GM19397 (cell line): ENCODE measurements around the gene THEMIS2.
"Not testable (repeated sequence)": the region's sequence is repeated elsewhere in the genome, so short reads cannot be mapped to it uniquely, and the experiment has no call there.

Experiments
- ATAC-seq: cut with Tn5 transposase; IDR thresholded peaks from one replicate; pipeline ENCODE4 v1.9.1; 2021; ENCODE audit warnings: mild to moderate bottlenecking, moderate library complexity; ENCODE audit not compliant: unreplicated experiment

The THEMIS2 gene

DNA sequence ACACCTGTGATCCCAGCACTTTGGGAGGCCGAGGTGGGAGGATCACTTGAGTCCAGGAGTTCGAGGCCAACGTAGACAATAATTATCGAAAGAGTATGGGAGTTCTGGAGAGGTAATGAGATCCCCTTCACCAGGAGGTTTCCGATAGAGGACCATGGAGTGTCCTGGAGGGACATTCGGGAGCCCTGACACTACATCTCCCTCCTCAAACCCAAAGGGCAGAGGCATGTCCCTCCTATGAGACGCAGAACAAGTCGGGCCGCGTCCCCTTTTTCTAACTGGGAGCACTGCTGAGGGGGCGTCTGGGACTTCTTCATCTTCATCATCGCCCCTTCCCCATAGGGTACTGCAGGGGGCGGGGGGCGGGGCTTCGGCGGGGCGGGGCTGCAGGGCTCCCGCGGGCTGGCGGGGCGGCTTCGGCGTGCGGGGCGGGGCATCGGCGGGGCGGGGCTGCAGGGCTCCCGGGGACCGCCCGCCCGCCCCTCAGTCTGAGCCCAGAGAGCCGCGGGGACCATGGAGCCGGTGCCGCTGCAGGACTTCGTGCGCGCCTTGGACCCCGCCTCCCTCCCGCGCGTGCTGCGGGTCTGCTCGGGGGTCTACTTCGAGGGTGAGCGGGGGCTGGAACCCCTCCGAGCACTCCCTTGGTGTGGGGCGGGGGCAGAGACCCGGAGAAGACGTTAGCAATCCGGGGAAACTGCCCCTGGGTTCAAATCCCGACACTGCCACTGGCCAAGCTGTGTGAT, at the start of gene THEMIS2:
Gene THEMIS2 (plus strand): TSS at position 486 of the 743 bp plus-strand sequence. CDS start 28 bp downstream, at position 514.
- peak; percentile 38 for ATAC-seq

DNA sequence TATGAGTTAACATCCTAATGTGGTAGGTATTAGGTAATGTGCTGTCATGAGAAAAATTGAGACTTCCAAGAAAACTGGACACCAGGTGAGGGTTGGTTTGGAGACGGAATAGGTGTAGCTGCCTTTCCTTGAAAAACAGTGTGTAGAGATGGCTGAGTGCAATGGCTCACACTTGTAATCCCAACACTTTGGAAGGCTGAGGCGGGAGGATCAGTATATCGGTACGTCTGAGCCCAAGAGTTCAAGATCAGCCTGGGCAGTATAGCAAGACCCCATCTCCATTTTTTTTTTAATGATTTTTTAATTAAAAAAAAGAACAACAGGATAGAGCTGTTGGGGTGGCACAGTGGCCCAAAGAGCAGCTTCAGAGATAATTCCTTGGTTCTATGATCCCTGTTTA, 48.6 kb upstream of the THEMIS2 start:
- ATAC-seq = no peak

DNA sequence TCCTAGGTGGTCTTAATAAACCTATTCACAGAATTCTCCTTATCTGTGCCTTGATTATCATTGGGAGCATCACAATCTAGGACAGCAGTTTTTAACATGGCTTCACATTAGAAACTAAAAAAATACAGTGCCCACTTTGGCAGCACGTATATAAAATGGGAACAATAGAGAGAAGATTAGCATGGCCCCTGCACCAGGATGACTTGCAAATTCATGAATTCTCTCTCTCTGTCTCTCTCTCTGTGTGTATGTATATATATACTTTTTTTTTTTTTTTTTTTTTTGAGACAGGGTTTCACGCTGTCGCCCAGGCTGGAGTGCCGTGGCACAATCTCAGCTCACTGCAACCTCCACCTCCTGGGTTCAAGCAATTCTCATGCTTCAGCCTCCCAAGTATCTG, 47.9 kb upstream of the THEMIS2 start:
- ATAC-seq = no peak

DNA sequence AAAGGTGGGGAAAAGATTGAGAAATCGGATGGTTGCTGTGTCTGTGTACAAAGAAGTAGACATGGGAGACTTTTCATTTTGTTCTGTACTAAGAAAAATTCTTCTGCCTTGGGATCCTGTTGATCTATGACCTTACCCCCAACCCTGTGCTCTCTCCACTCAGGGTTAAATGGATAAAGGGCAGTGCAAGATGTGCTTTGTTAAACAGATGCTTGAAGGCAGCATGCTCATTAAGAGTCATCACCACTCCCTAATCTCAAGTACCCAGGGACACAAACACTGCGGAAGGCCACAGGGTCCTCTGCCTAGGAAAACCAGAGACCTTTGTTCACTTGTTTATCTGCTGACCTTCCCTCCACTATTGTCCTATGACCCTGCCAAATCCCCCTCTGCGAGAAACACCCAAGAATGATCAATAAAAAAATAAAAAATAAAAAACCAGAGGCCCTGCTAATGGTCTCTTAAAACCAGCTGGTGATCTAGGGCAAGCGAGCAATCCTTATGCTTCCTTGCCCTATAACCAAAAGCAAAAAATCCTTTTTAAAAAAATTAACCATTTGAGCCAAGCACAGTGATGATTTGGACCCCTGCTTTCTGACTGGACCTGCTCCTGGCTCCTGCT, 42.9 kb upstream of the THEMIS2 start:
- ATAC-seq = not testable (repeated sequence)

DNA sequence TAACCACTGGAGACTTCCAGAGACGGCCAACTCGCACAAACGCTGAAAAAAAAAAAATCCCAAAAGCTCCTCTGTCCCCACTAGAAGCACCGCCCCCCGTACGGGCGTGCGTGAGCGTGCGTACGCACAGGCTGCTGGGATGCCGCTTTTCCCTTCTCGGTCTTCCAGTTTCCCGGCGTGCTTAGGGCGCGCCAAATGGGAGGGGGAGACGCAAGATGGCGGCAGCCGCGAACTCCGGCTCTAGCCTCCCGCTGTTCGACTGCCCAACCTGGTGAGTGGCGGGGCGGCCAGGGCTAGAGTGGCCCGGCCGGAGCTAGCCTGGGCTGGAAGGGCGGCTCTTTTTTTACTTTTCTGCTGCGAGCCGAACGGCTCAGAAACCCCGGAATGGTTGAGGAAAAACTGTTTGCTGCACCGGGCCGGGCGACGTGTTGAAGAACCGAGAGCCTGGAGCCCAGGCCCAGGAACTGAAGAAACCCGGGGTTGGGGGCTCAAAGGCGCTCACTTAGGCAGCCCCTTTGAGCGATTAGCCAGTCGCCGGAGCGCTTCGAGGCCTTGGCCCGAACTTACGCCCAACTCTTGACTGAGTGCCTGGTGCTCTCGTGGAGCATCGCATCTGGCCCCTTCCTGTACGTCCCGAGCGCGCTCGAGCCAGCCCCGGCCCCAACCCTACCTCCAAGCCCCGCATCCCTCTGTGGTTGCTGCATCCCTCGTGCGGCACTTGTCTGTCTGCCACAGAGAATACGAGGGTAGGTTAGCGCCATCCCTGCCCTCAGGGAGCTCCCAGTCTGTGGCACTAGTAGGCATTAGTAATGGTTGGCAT, 41.5 kb upstream of the THEMIS2 start, which contains the start of gene PPP1R8:
Gene PPP1R8 (plus strand): TSS at position 162 of the 820 bp plus-strand sequence. CDS start 54 bp downstream, at position 216.
- peak; percentile 96 for ATAC-seq

DNA sequence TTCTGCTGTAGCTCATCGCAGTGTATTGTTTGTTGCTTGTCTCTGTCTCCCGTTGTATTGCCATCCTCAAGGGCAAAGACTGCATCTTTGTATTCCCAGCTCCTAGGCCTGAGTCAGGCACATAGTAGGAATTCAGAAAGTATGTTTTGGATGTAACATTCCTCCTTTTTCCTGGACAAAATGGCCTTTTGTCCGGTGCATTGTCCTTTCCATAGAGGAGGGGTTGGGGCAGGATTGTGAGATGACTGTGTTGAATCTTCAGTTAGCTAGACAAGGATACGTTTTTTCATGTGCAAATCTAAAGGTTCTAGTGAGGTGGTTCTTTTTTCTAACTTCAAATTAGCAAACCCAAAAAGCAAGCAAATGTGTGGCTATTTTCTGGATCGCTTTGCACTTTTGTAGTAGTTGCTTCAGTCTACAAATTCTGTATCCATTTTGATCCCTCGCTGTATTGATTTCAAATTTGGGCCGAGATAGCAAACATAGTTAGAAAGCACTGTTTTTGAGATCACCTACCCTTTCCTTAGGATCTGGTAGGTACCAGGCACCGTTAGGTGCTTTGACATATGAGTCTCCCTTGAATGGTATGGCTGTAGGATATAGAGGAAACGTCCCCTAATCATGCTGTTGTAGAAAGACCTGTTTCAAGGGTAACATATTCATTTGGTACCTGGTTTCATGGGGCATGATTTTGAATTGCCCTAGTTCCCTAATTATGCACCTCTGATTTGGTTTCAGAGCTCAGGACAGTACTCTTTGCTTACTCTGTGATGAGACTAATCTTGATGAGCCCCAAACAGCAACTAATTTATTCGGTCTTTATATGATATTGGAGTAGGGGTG, 40.6 kb upstream of the THEMIS2 start:
- no peak for ATAC-seq

DNA sequence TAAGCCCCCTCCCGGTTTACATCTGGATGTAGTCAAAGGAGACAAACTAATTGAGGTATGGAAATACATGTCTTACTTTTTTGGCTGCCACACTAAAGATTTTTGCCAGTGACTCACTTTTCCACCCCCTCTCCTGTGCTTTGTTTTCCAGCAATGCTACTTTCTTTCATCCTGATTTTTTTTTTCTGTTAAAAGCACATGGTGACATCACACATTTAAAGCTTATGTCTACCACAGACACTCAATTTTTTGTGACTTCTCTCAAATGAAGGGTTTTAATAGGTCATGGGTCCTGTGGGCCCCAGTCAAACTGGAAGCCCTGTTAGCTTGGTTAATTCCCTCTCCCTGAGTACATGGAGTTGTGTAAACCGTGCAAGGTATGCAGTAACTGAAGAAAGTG, 39.6 kb upstream of the THEMIS2 start:
- no peak for ATAC-seq

DNA sequence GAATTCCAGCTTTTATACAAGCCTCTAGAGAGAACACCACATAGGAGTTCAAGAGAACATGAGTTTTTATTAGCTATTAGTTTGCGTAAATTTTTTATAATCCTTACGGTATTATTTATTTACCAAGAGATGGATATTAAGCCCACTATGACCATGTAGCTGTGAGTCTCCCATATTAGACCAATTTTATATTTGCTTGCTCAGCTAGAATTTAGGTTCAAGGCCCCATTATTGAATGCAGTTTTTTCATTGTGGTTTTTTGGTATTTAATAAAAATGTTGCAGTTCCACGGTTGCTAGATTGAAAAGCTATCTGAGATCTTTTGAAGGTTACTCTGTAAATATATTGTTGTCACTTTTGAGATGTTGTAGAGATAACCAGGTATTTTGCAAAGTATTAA, 38.9 kb upstream of the THEMIS2 start:
- no peak for ATAC-seq

DNA sequence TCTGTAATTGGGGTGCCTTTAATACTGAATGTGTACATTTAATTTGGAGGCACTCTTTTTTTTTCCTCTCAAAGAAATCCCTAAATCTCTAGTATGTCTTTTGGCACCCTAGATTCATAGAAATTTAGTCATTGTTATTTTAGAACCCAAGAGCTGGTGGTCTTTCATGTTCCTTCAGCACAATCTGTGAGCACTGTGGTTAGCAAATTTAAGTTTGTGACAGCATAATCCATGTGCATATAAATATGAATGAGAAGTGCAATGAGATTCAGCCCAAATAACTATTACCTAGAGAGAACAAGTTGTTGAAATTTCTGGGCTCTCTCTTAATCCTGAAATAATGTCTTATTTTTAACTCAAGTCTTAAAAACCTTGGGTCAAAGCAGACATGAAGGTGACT, 37.3 kb upstream of the THEMIS2 start:
- ATAC-seq = no peak

DNA sequence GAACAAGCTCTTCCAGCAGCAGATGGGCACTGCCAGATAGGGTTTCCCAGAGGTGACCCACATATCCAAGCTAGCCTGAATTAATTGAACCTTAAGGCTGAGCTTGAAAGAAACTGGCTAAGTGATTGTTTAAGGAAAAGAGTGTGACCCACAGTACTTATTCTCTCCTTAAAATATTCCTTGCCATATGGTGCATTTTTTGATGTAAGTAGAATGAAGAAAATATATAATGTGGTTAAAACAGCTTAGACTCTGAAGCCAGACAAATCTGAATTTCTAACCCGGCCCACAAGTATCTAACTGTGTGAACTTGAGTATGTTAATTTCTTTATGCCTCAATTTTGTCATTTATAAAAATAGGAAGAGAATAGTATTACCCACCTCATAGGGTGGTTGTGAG, 36.8 kb upstream of the THEMIS2 start:
- no peak for ATAC-seq

DNA sequence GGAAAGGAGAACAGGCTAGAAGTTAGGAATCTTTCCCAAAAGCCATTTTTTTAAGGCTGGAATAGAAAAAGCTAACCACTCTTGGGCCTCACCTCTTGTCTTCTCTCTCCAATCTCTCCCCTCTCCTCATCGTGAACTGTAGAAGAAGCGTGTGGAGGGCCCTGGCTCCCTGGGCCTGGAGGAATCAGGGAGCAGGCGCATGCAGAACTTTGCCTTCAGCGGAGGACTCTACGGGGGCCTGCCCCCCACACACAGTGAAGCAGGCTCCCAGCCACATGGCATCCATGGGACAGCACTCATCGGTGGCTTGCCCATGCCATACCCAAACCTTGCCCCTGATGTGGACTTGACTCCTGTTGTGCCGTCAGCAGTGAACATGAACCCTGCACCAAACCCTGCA, 22.4 kb upstream of the THEMIS2 start:
- no peak for ATAC-seq

DNA sequence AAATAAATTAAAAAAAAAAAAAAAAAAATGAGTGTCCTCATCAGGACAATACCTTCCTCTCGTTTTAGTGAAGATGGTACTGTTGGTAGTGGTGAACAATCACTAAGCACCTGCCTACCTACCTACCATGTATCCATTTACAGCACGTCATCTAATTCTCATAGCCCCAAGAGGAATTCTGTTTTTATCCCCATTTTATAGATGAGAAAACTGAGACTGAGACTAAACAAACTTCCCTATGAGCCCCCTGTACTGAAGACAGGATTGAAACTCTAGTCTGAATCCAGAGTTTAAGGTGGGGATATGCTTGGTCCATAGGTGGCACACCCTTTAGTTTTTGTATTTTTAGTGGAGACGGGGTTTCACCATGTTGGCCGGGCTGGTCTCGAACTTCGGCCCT, 17.3 kb upstream of the THEMIS2 start:
- ATAC-seq = no peak

DNA sequence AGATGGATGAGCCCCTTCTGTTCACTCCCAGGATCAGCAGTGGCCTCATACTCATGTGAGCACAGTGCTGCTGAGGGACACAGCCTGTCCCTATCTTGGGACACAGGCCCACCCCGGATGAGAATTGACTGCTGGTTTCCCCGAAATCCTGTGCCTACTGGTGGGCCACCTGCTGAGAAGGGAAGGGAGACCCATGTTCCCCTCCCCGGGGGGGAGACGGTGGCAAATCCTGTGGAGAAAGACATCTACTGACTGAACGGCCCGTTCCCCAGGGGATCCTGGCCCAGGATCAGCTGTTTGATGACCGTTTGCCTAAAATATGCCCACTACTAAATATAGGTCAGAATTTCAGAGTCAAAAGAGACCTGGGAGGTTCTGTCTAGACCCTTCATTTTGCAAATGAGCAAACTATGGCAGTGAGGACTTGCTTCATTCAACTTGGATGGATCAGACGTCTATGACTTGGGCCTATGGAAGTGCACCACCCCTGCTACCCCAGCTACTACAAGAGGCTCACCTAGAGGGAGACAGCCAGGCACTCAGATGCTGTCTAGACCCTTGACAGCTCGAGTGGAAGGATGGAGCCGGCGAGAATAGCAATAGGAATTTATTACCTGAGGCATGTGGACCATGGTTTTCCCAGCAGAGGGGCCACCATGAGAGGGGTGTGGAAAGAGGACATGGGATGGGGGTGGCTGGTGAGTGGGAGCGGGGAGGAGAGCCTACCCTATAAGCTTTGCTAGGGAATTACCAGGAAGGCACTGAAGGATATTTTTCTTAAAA, 15.6 kb upstream of the THEMIS2 start:
- ATAC-seq = no peak

DNA sequence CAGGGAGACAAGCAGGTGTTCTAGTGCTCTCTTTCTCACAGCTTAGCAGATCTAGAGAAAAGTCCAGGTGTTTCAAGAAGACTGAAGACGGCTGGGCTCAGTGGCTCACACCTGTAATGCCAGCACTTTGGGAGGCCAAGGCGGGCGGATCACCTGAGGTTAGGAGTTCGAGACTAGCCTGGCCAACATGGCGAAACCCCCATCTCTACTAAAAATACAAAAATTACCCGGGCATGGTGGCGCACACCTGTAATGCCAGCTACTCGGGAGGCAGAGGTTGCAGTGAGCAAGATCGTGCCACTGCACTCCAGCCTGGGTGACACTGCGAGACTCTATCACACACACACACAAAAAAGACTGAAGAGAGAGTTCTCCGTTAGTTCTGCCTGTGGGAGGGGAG, 14.8 kb upstream of the THEMIS2 start:
- not testable (repeated sequence) for ATAC-seq

DNA sequence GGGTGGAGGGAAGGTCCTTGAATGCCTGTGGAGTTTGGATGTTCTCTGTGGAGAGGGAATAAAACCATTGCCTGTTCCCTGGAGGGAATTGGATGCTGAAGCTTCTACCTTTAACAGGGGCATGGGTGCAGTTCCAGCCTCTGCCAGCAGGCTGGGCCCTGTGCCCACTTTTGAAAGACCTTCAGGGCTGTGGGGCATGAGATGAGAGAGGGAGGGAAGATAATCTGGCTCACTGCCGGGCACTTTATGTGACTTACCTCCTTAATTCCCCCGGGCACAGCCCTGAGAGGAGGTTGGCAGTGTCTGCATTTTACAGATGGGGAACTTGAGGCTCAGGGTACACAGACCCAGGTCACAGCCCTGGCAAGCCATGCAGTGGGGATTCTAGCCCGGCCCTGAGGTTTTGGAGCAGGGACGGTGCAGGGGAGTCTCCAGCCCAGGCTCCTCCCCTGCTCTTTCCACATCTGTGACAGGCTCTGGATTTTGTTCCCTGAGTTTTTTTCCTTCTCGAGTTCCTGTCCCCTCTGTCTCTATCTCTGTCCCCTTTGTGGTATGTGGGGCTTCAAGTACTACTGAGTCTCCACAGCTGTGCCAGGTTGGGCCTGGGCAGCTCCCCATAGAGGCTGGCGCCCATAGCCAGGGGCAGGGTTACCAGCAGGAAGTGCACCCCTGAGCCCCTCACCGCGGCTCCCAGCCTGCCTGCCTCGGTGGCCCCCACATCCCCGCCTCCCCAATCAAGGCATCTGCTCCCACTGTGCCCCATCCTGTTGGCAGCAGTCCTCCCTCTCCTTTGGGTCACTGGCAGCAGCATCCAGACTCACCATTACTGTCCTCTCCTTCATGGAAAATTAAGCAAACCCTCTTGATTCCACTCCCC, 14.0 kb upstream of the THEMIS2 start:
- no peak for ATAC-seq

DNA sequence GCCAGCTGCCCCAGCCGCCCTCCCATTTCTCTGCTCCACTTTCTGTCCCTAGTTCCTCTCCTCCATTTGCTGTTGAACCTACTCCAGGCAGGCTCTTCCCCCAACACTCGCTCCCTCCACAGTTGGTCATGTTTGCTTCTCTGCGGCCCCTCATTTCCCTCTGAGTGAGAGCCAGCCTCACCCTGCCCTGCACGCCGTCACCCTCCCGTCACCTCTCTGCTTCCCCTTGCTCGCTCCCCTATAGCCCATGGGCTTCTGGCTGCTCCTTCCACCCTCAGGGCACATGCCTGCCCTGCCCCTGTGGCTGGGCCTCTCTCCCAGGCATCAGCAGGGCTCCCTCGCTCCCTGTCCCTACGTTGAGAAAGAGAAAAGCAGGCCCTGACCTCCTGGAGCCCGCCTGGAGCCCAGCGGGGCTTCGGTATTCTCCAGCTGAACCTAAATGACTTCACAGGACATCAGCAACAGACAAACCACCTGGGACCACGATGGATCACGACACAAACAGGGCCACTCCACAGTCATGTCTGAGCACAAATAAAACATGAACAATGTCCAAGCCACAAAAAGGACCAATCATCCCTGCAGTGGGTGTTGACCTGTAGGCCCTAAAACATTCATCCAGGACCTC, 13.3 kb upstream of the THEMIS2 start:
- no peak for ATAC-seq

DNA sequence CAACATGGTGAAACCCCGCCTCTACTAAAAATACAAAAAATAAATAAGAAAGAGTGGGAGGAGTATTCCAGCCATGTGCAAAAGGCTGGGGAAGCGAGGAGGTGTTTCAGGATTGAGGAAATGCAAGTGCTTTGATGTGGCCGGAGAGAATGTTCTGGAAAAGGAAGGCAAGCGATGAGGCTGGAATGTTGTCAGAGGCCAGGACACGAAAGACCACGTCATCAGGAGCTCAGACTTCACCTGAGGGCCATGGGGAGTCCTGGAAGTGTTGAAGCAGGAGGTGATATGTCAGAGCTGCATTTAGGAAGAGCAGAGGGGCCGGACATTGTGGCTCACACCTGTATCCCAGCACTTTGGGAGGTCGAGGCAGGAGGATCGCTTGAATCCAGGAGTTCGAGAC, 10.9 kb upstream of the THEMIS2 start:
- no peak for ATAC-seq

DNA sequence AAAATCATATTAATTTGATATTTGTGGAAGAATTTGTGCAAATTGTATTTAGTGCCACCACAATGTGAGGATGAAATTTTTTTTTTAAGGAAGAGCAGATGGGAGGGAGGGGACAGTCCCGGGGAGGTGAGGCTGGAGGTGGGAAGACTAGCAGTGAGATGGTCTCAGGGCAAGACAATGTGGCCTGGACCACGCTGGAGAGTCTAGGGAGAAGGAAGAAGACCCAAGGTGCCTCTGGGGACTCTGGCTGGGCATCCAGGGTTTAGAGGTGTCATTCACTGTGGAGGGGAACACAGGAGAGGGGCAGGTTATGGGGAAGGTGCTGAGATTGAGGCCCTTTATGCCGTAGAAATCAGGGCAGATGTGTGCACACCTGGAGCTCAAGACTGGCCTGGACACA, 10.3 kb upstream of the THEMIS2 start:
- no peak for ATAC-seq
